GM12865 (cell line): Measurements from ENCODE around the gene FRMD3.

Source experiments
- DNase-seq: peaks from one replicate; pipeline ENCODE4 v3.0.0; 2010; ENCODE audit warnings: low read depth
- H3K4me3 ChIP-seq: 2 replicates; pipeline ENCODE4 v1.5.1; 2011; ENCODE audit warnings: mild to moderate bottlenecking, low read depth, low read length, control low read depth
- TF ChIP-seq, protein P1 (sequence below): IDR thresholded peaks from 2 replicates; pipeline ENCODE4 v1.5.1; 2011; ENCODE audit warnings: low read length, control low read depth, low read depth, inconsistent platforms; ENCODE audit not compliant: insufficient read depth; ENCODE audit errors: missing control alignments

FRMD3 gene

DNA sequence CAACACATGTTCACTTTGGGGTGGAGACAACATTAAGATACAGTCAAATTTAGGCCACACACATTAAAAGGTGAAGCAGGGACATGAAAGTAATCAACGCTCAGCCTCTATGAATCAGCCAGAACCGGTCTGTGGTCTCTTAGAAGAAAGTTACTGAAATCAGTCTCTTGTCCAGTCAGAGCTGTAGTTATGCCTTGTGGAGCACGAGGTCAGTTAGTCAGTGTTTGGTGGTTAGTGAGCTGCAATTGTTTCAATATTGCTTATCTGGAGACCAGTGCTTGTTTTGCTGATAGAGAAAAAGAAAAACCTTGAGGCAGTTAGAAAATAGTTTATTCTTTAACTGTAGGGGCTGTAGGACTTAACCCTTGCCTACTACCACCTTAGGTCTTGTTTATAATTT lies 317.5 kb downstream of the FRMD3 start:
- peak; percentile 63 for DNase-seq
- TF ChIP-seq, protein P1, sequence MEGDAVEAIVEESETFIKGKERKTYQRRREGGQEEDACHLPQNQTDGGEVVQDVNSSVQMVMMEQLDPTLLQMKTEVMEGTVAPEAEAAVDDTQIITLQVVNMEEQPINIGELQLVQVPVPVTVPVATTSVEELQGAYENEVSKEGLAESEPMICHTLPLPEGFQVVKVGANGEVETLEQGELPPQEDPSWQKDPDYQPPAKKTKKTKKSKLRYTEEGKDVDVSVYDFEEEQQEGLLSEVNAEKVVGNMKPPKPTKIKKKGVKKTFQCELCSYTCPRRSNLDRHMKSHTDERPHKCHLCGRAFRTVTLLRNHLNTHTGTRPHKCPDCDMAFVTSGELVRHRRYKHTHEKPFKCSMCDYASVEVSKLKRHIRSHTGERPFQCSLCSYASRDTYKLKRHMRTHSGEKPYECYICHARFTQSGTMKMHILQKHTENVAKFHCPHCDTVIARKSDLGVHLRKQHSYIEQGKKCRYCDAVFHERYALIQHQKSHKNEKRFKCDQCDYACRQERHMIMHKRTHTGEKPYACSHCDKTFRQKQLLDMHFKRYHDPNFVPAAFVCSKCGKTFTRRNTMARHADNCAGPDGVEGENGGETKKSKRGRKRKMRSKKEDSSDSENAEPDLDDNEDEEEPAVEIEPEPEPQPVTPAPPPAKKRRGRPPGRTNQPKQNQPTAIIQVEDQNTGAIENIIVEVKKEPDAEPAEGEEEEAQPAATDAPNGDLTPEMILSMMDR, result no peak
- no peak overlapping the region for H3K4me3 ChIP-seq

DNA sequence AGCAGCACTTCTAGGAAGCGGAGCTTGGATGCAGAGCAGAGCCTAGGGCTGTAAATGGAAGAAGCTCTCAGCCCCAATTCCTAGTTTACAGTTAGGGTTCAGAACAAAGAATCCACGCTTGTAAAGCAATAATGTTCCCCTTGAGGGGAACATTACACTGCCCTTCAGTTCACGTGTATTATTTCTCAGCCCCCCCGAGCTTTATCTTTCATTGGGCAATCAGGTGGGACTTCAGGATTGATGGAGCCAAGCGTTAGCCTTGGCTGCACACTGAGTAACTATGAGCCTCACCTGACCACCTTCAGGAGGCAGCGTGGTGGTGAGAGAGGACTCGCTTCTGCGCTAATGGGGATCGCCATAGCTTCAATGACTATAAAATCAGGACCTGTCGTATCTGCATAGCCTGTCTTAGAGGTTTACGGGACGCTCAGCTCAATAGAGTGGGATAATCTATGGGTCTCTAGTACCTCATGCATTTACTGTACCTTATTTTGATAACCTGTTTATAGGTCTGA lies 318.2 kb downstream of the FRMD3 start:
- TF ChIP-seq, protein P1, result no peak
- H3K4me3 ChIP-seq, result no peak overlapping the region; the same call in 1 of the 2 replicates
- no peak for DNase-seq

DNA sequence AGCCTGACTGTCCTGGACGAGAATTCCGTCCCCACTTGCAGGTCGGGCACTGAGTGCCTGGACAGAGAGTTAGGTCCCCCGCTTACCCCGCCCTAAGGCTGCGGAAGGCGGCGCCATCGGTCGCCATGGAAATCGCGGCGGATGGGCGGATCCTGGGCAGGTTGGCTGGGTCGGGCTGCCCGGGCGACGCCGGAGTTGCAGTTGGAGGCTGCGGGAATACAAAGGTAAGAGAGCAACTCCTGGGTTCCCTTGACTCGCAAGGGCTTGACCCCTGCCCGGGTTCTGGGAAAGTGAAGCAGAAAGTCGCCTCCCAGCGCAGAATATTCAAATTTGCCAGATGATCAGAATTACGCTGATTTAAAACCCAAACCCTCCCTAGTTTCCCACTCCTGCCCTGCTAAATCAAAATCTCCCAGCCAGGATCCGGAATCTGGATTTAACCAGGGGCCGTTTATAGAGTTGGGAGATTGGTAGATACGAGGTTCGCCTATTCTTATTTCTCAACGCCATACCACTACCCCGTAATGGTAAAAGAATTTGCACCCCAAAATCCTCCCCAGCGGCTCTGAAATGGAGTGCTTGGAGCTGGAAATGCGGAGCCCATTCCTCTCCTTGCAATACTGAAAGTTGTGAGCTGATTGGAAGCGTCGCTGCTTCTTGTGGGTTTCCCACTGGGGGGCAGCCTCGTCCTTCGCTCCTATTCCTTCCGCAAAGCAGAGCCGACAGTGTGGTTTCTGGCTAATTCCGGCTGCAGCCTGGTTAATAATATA lies 318.9 kb downstream of the FRMD3 start:
- TF ChIP-seq, protein P1, result peak; percentile 37
- peak; percentile 48 for DNase-seq
- H3K4me3 ChIP-seq, result peak overlapping the region; percentile 52

DNA sequence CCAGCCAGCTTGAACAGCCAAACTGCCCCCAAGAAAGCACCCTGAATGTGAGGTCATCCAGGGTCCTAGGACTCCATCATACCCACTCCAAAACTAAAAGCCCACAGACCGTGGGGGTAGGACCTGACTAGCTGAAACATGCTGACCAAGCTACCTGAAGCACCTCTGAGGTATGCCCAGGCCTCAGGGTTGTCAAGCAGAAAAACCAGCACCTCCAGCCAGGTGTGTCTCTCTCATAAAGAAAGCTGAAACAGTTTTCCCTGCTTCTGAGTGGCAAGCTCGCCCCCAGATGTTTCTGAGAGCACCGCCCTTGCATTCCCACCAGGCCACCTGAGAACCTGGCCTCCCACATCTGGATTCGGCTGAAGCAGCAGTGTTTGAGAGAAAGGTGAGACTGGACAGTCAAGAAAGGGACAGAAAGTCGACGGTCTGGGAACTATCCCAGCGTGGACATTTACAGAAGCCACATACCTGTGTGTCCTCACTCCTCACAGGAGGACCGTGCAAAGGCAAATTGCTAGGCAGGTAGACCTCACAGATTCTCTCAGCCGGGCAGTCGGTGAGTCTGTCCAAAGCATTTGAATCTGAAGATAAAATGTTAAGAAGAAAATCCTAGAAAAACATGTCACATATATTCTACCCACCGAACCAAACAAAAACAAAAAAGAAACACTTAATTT lies 319.6 kb downstream of the FRMD3 start:
- H3K4me3 ChIP-seq, result no peak overlapping the region

DNA sequence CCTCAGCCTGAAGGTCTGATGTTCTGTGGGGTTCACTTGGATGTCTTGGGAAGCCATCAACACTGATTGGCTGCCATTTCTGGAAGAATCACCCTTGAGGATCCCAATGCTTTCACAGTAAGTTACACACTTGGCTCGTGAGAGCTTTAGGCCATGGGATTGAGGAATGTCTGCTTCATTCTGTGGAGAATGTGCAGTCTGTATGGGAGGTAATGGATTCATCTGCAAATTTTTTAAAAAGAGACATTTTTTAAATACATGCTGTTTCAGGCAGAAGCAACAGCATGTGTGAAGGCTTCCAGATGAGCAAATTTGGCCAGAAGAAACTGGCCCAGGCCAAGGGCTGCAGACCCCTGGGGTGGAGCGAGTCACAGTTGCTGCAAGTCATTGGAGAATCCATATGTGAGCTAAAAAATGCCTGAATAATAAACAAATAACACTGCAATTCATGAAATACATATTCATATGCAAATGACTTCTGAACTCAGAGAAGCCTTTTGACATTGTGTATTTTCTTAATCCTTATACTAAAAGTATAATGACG lies 328.9 kb downstream of the FRMD3 start:
- DNase-seq, result no peak
- TF ChIP-seq, protein P1, result no peak
- H3K4me3 ChIP-seq, result no peak overlapping the region

More for the DNA sequence above, 319.6 kb downstream of the FRMD3 start:
- TF ChIP-seq, protein P1, result no peak
- DNase-seq, result no peak

DNA sequence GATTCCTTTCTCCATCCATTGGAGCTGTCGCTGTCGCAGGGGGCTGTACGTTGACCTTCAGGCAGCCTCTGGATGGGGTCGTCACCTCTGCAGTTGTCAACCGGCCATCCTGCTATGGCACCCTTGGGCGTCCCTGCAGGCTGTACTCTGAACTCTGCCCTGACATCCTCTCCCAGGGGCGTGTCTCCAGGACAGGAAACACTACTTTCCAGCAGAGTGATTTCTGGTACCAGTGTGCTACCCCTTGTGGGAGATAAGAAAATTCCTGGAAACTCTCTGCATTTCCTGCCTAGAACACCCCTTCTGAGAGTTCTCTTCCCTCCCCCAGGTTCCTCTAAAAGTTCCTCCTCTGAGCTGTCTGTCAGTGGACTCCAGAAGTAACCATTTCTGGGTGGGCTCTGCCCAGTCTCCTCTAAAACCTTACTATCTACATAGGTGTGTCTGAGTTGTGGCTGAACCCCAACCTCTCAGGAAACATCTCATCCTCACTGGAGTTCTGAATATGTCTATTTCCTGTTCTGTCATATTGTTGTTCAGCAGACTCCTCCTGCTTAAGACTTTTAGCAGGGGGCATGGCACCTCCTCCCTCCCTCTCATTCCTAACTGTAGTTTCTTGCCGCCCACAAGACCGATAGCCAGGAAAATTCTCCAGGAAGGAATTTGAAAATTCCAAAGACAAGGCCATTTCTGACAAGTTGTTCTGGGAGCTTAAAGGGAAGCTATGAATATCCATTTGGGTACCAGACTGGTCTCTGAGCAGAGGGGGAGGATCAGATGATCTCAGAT lies 329.9 kb downstream of the FRMD3 start:
- no peak for DNase-seq
- TF ChIP-seq, protein P1, result no peak
- H3K4me3 ChIP-seq, result no peak overlapping the region
